NT2/D1 (cell line): ENCODE results near the gene ANKHD1.

ENCODE experiments used
- DNase-seq: peaks from one replicate; pipeline ENCODE4 v3.0.0-alpha.2; 2011; ENCODE audit warnings: low read depth, low spot score
- H3K27me3 ChIP-seq: 2 replicates; pipeline ENCODE4 v1.6.0; 2011; ENCODE audit warnings: mild to moderate bottlenecking; ENCODE audit not compliant: insufficient read length, insufficient read depth
- H3K36me3 ChIP-seq: 2 replicates; pipeline ENCODE4 v1.6.1; 2011; ENCODE audit warnings: mild to moderate bottlenecking, low read length, mixed read lengths; ENCODE audit not compliant: insufficient read depth, insufficient read length
- H3K4me1 ChIP-seq: 2 replicates; pipeline ENCODE4 v1.5.1; 2011; ENCODE audit not compliant: insufficient read depth, insufficient read length
- H3K4me3 ChIP-seq: 2 replicates; pipeline ENCODE4 v1.5.1; 2011; ENCODE audit warnings: low read depth; ENCODE audit not compliant: insufficient read length
- H3K9ac ChIP-seq: 2 replicates; pipeline ENCODE4 v1.6.0; 2011; ENCODE audit warnings: low read depth; ENCODE audit not compliant: insufficient read length
- H3K9me3 ChIP-seq: 2 replicates; pipeline ENCODE4 v1.5.1; 2011; ENCODE audit warnings: mild to moderate bottlenecking, low read length; ENCODE audit not compliant: insufficient read depth
- SUZ12 ChIP-seq: IDR thresholded peaks from 2 replicates; pipeline ENCODE4 v1.6.1; 2011; ENCODE audit not compliant: insufficient read length, insufficient read depth; ENCODE audit errors: extremely low read depth
- YY1 ChIP-seq: IDR thresholded peaks from 2 replicates; pipeline ENCODE4 v1.6.1; 2011; ENCODE audit not compliant: insufficient read length, insufficient read depth
- ZNF274 ChIP-seq: IDR thresholded peaks from 2 replicates; pipeline ENCODE4 v1.6.1; 2011; ENCODE audit warnings: mild to moderate bottlenecking, low read depth, low read length

ANKHD1 gene

GRCh38 chr5:140381972-140382371, 19.7 kb upstream of the ANKHD1 start:
- no peaks in the 10 kb centered on the region for H3K4me1 ChIP-seq
- no peak for DNase-seq
- no peaks in the 10 kb centered on the region for H3K9me3 ChIP-seq
- no peaks in the 10 kb centered on the region for H3K27me3 ChIP-seq
- H3K36me3 ChIP-seq: no peaks in the 10 kb centered on the region
- no peak overlapping the region for H3K4me3 ChIP-seq
- TF ChIP-seq ZNF274: no peak
- TF ChIP-seq YY1: no peak
- H3K9ac ChIP-seq: no peak overlapping the region

GRCh38 chr5:140382866-140383265, 18.8 kb upstream of the ANKHD1 start:
- Histone ChIP-seq H3K4me1 (no peaks in the 10 kb centered on the region), H3K9ac (no peak overlapping the region), H3K4me3 (no peak overlapping the region), H3K9me3 (no peaks in the 10 kb centered on the region), H3K36me3 (no peaks in the 10 kb centered on the region), H3K27me3 (no peaks in the 10 kb centered on the region)
- no peak for DNase-seq
- TF ChIP-seq ZNF274 (no peak), YY1 (no peak), SUZ12 (no peak)

- Histone ChIP-seq H3K36me3 (no peaks in the 10 kb centered on the region), H3K9me3 (no peaks in the 10 kb centered on the region), H3K9ac (no peak overlapping the region), H3K4me1 (no peaks in the 10 kb centered on the region), H3K27me3 (no peaks in the 10 kb centered on the region), H3K4me3 (no peak overlapping the region)
- no peak for DNase-seq
- TF ChIP-seq ZNF274 (no peak), SUZ12 (no peak), YY1 (no peak)
These were observed 18.3 kb upstream of the ANKHD1 start for GRCh38 chr5:140383300-140383699.

- H3K9ac ChIP-seq: no peak overlapping the region
- H3K4me1 ChIP-seq: no peaks in the 10 kb centered on the region
- H3K27me3 ChIP-seq: no peaks in the 10 kb centered on the region
- H3K4me3 ChIP-seq: no peak overlapping the region
- DNase-seq: no peak
- H3K9me3 ChIP-seq: no peaks in the 10 kb centered on the region
- H3K36me3 ChIP-seq: no peaks in the 10 kb centered on the region
- no peak for TF ChIP-seq SUZ12
- no peak for TF ChIP-seq ZNF274
- TF ChIP-seq YY1: no peak
These were observed 13.6 kb upstream of the ANKHD1 start for GRCh38 chr5:140388052-140388451.

- H3K4me3 ChIP-seq: no peak overlapping the region
- no peak for DNase-seq
These were observed 10.3 kb upstream of the ANKHD1 start for GRCh38 chr5:140391312-140391711.

GRCh38 chr5:140391732-140392131, 9.9 kb upstream of the ANKHD1 start:
- Histone ChIP-seq H3K9me3 (no peaks in the 10 kb centered on the region), H3K4me3 (no peak overlapping the region), H3K27me3 (no peaks in the 10 kb centered on the region), H3K9ac (no peak overlapping the region), H3K36me3 (no peaks in the 10 kb centered on the region), H3K4me1 (no peaks in the 10 kb centered on the region)
- no peak for TF ChIP-seq YY1
- TF ChIP-seq ZNF274: no peak
- TF ChIP-seq SUZ12: no peak
- no peak for DNase-seq

More at GRCh38 chr5:140391312-140391711, 10.3 kb upstream of the ANKHD1 start:
- no peaks in the 10 kb centered on the region for H3K9me3 ChIP-seq
- H3K4me1 ChIP-seq: no peaks in the 10 kb centered on the region
- H3K27me3 ChIP-seq: no peaks in the 10 kb centered on the region
- TF ChIP-seq YY1 (no peak), SUZ12 (no peak), ZNF274 (no peak)
- no peaks in the 10 kb centered on the region for H3K36me3 ChIP-seq
- H3K9ac ChIP-seq: no peak overlapping the region

GRCh38 chr5:140393738-140394137, 7.9 kb upstream of the ANKHD1 start:
- H3K4me3 ChIP-seq: no peak overlapping the region
- no peaks in the 10 kb centered on the region for H3K4me1 ChIP-seq
- no peaks in the 10 kb centered on the region for H3K27me3 ChIP-seq
- no peaks in the 10 kb centered on the region for H3K36me3 ChIP-seq
- DNase-seq: no peak
- H3K9me3 ChIP-seq: no peaks in the 10 kb centered on the region
- TF ChIP-seq YY1 (no peak), SUZ12 (no peak), ZNF274 (no peak)
- no peak overlapping the region for H3K9ac ChIP-seq

- no peak for DNase-seq
- H3K9ac ChIP-seq: no peak overlapping the region
These were observed 3.2 kb upstream of the ANKHD1 start for GRCh38 chr5:140398379-140398811.

More at GRCh38 chr5:140398379-140398811, 3.2 kb upstream of the ANKHD1 start:
- no peak for TF ChIP-seq ZNF274
- no peak for TF ChIP-seq YY1
- no peak for TF ChIP-seq SUZ12
- Histone ChIP-seq H3K9me3 (no peaks in the 10 kb centered on the region), H3K4me1 (no peaks in the 10 kb centered on the region), H3K4me3 (no peak overlapping the region), H3K27me3 (no peaks in the 10 kb centered on the region), H3K36me3 (peaks cover 3% of the 10 kb centered on the region)
